Natural killer cell (primary cell): ENCODE results near the gene JMY. TPM values are rescaled to one million over a fixed set of nuclear protein-coding genes. Genes with fewer than 3 reads are reported as not detected.

ENCODE experiments used
- ATAC-seq, 3 donors: fragments of 150-1000 bp in 2 of 3; fragments of 200-7000 bp in 1 of 3; cut with Tn5 transposase; 1 replicate in 1 of 3; 2 replicates in 2 of 3; pipeline ENCODE4 v1.10.0; 2021; ENCODE audit warnings: mild to moderate bottlenecking in 2 of 3, moderate library complexity in 2 of 3
- DNase-seq, 2 donors: peaks; one replicate each; pipeline versions ENCODE4 v3.0.0 to v3.0.0-alpha.2; 2013 to 2021; ENCODE audit warnings: mixed read lengths in 1 of 2
- H3K27ac ChIP-seq: one replicate; pipeline ENCODE4 v1.5.1; 2013; ENCODE audit warnings: mild to moderate bottlenecking, low read length
- H3K27me3 ChIP-seq: one replicate; pipeline ENCODE4 v1.6.1; 2013; ENCODE audit warnings: low read length; ENCODE audit not compliant: control insufficient read depth, insufficient read depth
- H3K36me3 ChIP-seq: one replicate; pipeline ENCODE4 v1.6.1; 2013; ENCODE audit warnings: low read length; ENCODE audit not compliant: control insufficient read depth, insufficient read depth
- H3K4me1 ChIP-seq: one replicate; pipeline ENCODE4 v1.6.1; 2013; ENCODE audit warnings: low read length; ENCODE audit not compliant: control insufficient read depth, insufficient read depth
- H3K4me3 ChIP-seq: one replicate; pipeline ENCODE4 v1.5.1; 2013; ENCODE audit warnings: low read length
- H3K9me3 ChIP-seq: one replicate; pipeline ENCODE4 v1.6.1; 2013; ENCODE audit warnings: low read length; ENCODE audit not compliant: control insufficient read depth, insufficient read depth
- H3K27ac Mint-ChIP-seq, 2 donors: one replicate each; pipeline ENCODE4 v1.8.0; 2022; ENCODE audit warnings: mild to moderate bottlenecking in 2 of 2, mixed read lengths in 2 of 2, moderate library complexity in 1 of 2
- H3K27me3 Mint-ChIP-seq, 2 donors: one replicate each; pipeline ENCODE4 v1.8.0; 2022; ENCODE audit warnings: low read depth in 2 of 2, mixed read lengths in 2 of 2
- H3K36me3 Mint-ChIP-seq: one replicate; pipeline ENCODE4 v1.8.0; 2022; ENCODE audit warnings: mixed read lengths
- H3K4me1 Mint-ChIP-seq, 2 donors: one replicate each; pipeline ENCODE4 v1.8.0; 2022; ENCODE audit warnings: mixed read lengths in 2 of 2
- H3K4me3 Mint-ChIP-seq: one replicate; pipeline ENCODE4 v1.8.0; 2022; ENCODE audit warnings: mild to moderate bottlenecking, moderate library complexity, mixed read lengths
- H3K9me3 Mint-ChIP-seq, 2 donors: one replicate each; pipeline ENCODE4 v1.8.0; 2022; ENCODE audit warnings: mixed read lengths in 2 of 2
- WGBS: methylation state at CpG from one replicate; pipeline ENCODE4 v1.1.7; 2013; ENCODE audit warnings: missing lambda C conversion rate; ENCODE audit not compliant: insufficient coverage; 5-methylcytosine and 5-hydroxymethylcytosine counted together
- intact Hi-C: fragments of 100-400 bp; cut with micrococcal nuclease; formaldehyde crosslinking; loops from one replicate; pipeline ENCODE4 v1.14.2; 2022
- total RNA-seq, 4 donors: library from RNA; stranded (reverse); fragments of 120-200 nt in 1 of 4; gene quantifications; one replicate each; pipeline versions ENCODE4 v1.2.3 to v1.2.4, GENCODE V29; 2013 to 2022
- TF ChIP-seq, protein P1 (sequence below): fragments of 200-600 bp; IDR thresholded peaks from one replicate; pipeline ENCODE4 v1.8.0; 2022; ENCODE audit warnings: antibody characterized with exemption

Gene JMY
- total RNA-seq, 3 donors from 2014 or later (not counting 1 experiment from before 2014, with no cell fraction given) = 27.6 to 30.4 (median 28.7) TPM

DNA sequence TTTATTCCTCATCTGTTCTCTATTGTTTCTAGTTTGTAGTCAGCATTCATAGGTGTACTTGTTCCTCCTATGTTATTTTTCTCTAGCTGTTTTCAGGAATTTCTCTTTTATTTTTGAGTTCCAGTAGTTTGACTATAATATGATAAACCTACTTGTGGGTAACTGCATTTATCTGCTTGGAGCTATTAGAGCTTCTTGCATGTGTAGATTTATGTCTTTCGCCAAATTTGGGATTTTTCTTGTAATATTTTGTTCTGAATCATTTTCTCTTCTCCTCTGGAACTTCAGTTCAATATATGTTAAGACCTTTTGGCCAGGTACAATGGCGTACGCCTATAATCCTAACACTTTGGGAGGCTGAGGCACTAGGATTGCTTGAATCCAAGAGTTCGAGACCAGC is 37.4 kb downstream of the JMY start:
- Histone ChIP-seq H3K4me1 (no peaks in the 10 kb centered on the region), H3K27ac (no peak overlapping the region), H3K9me3 (no peaks in the 10 kb centered on the region), H3K36me3 (peaks cover 5% of the 10 kb centered on the region), H3K27me3 (no peaks in the 10 kb centered on the region), H3K4me3 (no peak overlapping the region)
- Mint-ChIP-seq H3K36me3 (no peaks in the 10 kb centered on the region), H3K4me1 (peaks cover 50 to 54% of the 10 kb centered on the region in 2 donors), H3K27ac (no peak overlapping the region), H3K9me3 (no peaks in the 10 kb centered on the region), H3K4me3 (no peak overlapping the region), H3K27me3 (no peaks in the 10 kb centered on the region)
- DNase-seq = no peak
- 98% methylated on average over 4 of the region's 4 CpGs for WGBS
- intact Hi-C loops = no loop called here
- TF ChIP-seq, protein P1, sequence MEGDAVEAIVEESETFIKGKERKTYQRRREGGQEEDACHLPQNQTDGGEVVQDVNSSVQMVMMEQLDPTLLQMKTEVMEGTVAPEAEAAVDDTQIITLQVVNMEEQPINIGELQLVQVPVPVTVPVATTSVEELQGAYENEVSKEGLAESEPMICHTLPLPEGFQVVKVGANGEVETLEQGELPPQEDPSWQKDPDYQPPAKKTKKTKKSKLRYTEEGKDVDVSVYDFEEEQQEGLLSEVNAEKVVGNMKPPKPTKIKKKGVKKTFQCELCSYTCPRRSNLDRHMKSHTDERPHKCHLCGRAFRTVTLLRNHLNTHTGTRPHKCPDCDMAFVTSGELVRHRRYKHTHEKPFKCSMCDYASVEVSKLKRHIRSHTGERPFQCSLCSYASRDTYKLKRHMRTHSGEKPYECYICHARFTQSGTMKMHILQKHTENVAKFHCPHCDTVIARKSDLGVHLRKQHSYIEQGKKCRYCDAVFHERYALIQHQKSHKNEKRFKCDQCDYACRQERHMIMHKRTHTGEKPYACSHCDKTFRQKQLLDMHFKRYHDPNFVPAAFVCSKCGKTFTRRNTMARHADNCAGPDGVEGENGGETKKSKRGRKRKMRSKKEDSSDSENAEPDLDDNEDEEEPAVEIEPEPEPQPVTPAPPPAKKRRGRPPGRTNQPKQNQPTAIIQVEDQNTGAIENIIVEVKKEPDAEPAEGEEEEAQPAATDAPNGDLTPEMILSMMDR = no peak
- no peak for ATAC-seq

- ATAC-seq (no peak), DNase-seq (no peak)
- H3K27me3 Mint-ChIP-seq = no peaks in the 10 kb centered on the region
- H3K4me1 ChIP-seq = peaks cover 5% of the 10 kb centered on the region
- H3K4me3 Mint-ChIP-seq = no peak overlapping the region
- no peaks in the 10 kb centered on the region for H3K9me3 ChIP-seq
- WGBS = 78% methylated on average over 3 of the region's 3 CpGs
- no peaks in the 10 kb centered on the region for H3K36me3 Mint-ChIP-seq
- H3K4me3 ChIP-seq = no peak overlapping the region
- TF ChIP-seq, protein P1 = no peak
- H3K27me3 ChIP-seq = no peaks in the 10 kb centered on the region
- H3K9me3 Mint-ChIP-seq = no peaks in the 10 kb centered on the region
- H3K27ac Mint-ChIP-seq = no peak overlapping the region
- intact Hi-C loops = no loop called here
- H3K4me1 Mint-ChIP-seq = peaks cover 22 to 32% of the 10 kb centered on the region in 2 donors
- H3K27ac ChIP-seq = no peak overlapping the region
- peaks cover 4% of the 10 kb centered on the region for H3K36me3 ChIP-seq
Measured at GRCh38 chr5:79284846-79285245, 48.9 kb downstream of the JMY start.

DNA sequence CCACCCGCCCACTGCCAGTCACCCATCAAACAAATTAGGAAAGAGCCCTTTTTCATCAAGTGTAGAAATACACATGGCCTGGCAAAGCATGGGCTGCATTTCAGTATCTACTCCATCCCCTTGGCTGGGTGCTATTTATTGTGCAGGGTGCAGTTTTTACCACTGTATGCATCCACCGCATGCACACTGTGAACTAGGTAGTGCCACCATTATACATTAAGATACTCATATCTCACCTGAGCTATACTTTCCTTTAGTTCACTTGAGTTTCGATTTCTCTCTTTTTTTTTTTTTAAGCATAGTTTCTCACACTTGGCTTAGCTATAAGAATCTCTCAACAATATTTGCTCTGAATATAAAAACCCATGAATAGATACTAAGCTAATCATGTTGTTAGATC is 49.4 kb downstream of the JMY start:
- TF ChIP-seq, protein P1 = no peak
- no peak overlapping the region for H3K27ac Mint-ChIP-seq
- Histone ChIP-seq H3K9me3 (no peaks in the 10 kb centered on the region), H3K4me3 (no peak overlapping the region), H3K36me3 (peaks cover 7% of the 10 kb centered on the region), H3K27ac (no peak overlapping the region), H3K4me1 (peaks cover 5% of the 10 kb centered on the region), H3K27me3 (no peaks in the 10 kb centered on the region)
- H3K36me3 Mint-ChIP-seq = no peaks in the 10 kb centered on the region
- no peaks in the 10 kb centered on the region for H3K27me3 Mint-ChIP-seq
- ATAC-seq (no peak), DNase-seq (no peak)
- 90% methylated on average over 3 of the region's 3 CpGs for WGBS
- peaks cover 22 to 32% of the 10 kb centered on the region in 2 donors for H3K4me1 Mint-ChIP-seq
- H3K9me3 Mint-ChIP-seq = no peaks in the 10 kb centered on the region
- no peak overlapping the region for H3K4me3 Mint-ChIP-seq
- intact Hi-C loops = no loop called here

- no peak overlapping the region for H3K4me3 Mint-ChIP-seq
- no peaks in the 10 kb centered on the region for H3K27me3 ChIP-seq
- DNase-seq = no peak
- H3K9me3 Mint-ChIP-seq = no peaks in the 10 kb centered on the region
- H3K4me1 ChIP-seq = peaks cover 5% of the 10 kb centered on the region
- 98% methylated on average over 5 of the region's 7 CpGs for WGBS
- no peaks in the 10 kb centered on the region for H3K27me3 Mint-ChIP-seq
- H3K36me3 ChIP-seq = peaks cover 7% of the 10 kb centered on the region
- no peak overlapping the region for H3K27ac Mint-ChIP-seq
- intact Hi-C loops = no loop called here
- no peaks in the 10 kb centered on the region for H3K36me3 Mint-ChIP-seq
- no peak for ATAC-seq
- H3K27ac ChIP-seq = no peak overlapping the region
- TF ChIP-seq, protein P1 = no peak
- H3K9me3 ChIP-seq = no peaks in the 10 kb centered on the region
- H3K4me3 ChIP-seq = no peak overlapping the region
- peaks cover 22 to 32% of the 10 kb centered on the region in 2 donors for H3K4me1 Mint-ChIP-seq
Measured at GRCh38 chr5:79285833-79286232, 49.9 kb downstream of the JMY start.
